Measurements from ENCODE around the gene FURIN.

FURIN gene

DNA sequence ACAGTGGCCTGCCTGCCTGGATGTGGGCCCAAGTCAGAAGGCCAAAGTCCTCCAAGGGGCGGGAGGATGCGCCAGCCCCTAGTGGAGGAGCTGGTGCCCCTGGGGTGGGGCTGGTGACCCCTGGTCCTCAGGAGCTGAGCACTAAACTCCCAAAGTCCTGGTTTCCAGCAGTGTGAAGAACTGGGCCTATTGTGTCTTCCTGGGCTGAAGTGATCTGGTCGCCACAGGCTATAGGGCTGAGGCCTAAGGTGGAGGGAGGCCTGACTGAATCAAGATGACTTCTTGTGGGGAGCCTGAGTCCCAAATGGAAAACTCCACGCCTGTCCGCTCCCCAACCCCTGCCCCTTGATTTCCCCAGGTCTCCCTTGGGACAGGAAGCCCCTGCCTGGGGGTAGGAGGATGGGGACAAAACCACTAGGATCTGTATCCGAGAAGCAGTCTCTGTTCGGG lies 15.2 kb downstream of the FURIN start:
- Histone ChIP-seq H3K9me3 (replicated peaks; ENCODE audit: insufficient read depth, low read length) (no peaks in the 10 kb centered on the region), H3K9me2 (replicated peaks; ENCODE audit: insufficient read depth, low read length) (no peaks in the 10 kb centered on the region), H3K27me3 (replicated peaks; ENCODE audit: insufficient read depth, low read length) (peaks cover 7% of the 10 kb centered on the region; the same call in 1 of the 2 replicates), H3K27ac (ENCODE audit: low read length) (no peak overlapping the region), H4K20me1 (ENCODE audit: insufficient read depth, low read length) (no peaks in the 10 kb centered on the region), H3F3A (ENCODE audit: insufficient read depth, low read length) (no peaks in the 10 kb centered on the region; the same call in 1 of the 2 replicates), H3K9ac (ENCODE audit: low read length) (no peak overlapping the region), H3K4me3 (ENCODE audit: low read length) (no peak overlapping the region), H3K4me1 (ENCODE audit: low read length) (no peaks in the 10 kb centered on the region), H3K79me2 (ENCODE audit: low read length) (no peaks in the 10 kb centered on the region), H3K36me3 (replicated peaks; ENCODE audit: insufficient read depth, low read length) (no peaks in the 10 kb centered on the region), H2AFZ (ENCODE audit: low read length) (no peak overlapping the region), H3K4me2 (ENCODE audit: low read depth, low read length) (no peak overlapping the region)
- no peak for DNase-seq
- TF ChIP-seq EZH2 (optimal IDR thresholded peaks at IDR 0.05; ENCODE audit: low read depth, low read length): no peak
- TF ChIP-seq EZH2phosphoT487 (IDR thresholded peaks at IDR 0.05; ENCODE audit: low read length): no peak
- TF ChIP-seq, protein P1, sequence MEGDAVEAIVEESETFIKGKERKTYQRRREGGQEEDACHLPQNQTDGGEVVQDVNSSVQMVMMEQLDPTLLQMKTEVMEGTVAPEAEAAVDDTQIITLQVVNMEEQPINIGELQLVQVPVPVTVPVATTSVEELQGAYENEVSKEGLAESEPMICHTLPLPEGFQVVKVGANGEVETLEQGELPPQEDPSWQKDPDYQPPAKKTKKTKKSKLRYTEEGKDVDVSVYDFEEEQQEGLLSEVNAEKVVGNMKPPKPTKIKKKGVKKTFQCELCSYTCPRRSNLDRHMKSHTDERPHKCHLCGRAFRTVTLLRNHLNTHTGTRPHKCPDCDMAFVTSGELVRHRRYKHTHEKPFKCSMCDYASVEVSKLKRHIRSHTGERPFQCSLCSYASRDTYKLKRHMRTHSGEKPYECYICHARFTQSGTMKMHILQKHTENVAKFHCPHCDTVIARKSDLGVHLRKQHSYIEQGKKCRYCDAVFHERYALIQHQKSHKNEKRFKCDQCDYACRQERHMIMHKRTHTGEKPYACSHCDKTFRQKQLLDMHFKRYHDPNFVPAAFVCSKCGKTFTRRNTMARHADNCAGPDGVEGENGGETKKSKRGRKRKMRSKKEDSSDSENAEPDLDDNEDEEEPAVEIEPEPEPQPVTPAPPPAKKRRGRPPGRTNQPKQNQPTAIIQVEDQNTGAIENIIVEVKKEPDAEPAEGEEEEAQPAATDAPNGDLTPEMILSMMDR (IDR thresholded peaks at IDR 0.05; ENCODE audit: low read length): no peak

DNA sequence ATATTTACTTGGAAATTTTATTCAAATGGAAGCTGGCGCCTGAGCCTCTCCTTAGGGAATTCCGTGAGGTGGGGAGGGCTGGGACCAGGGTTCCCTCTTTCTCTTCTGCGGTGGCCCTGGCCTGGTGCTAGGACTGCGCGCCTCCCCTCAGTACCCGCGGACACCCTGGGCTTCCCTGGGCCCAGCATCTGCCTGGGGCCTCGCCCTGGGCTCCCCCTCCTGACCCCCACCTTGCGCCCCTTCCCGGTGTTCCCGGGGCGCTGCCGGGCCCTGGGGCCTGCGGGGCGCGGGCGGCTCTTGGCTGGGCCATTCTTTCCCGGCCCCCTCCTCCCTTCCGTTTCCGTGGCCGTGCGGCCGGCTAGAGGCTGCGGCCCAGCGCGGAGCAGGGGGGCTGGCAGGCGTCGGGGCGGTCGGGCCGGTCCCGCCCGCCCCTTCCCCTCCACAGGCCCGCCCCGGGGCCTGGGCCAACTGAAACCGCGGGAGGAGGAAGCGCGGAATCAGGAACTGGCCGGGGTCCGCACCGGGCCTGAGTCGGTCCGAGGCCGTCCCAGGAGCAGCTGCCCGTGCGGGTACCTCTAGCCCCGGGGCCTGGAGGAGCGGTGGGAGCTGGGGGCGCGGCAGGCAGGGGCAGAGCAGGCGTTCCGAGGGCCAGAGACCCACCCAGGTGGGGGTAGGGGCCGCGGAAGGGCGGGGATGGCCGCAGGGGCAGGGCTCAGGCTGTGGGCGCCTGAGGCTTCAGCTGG lies 15.8 kb downstream of the FURIN start, which contains the start of gene FES:
TSS of gene FES (plus strand) at position 529 of the 743 bp plus-strand sequence. CDS start 542 bp downstream, outside the sequence.
- Histone ChIP-seq H3K9ac (ENCODE audit: low read length) (no peak within 1 kb of the TSS), H3K27ac (ENCODE audit: low read length) (no peak within 1 kb of the TSS), H2AFZ (ENCODE audit: low read length) (no peak within 1 kb of the TSS), H4K20me1 (ENCODE audit: insufficient read depth, low read length) (no peaks in the 10 kb centered on the region), H3F3A (ENCODE audit: insufficient read depth, low read length) (no peaks in the 10 kb centered on the region; the same call in 1 of the 2 replicates), H3K79me2 (ENCODE audit: low read length) (no peaks in the 10 kb centered on the region), H3K4me3 (ENCODE audit: low read length) (no peak within 1 kb of the TSS), H3K9me3 (replicated peaks; ENCODE audit: insufficient read depth, low read length) (no peaks in the 10 kb centered on the region), H3K27me3 (replicated peaks; ENCODE audit: insufficient read depth, low read length) (peaks cover 7% of the 10 kb centered on the region; the same call in 1 of the 2 replicates), H3K36me3 (replicated peaks; ENCODE audit: insufficient read depth, low read length) (no peaks in the 10 kb centered on the region), H3K4me2 (ENCODE audit: low read depth, low read length) (no peak within 1 kb of the TSS), H3K4me1 (ENCODE audit: low read length) (no peaks in the 10 kb centered on the region), H3K9me2 (replicated peaks; ENCODE audit: insufficient read depth, low read length) (no peaks in the 10 kb centered on the region)
- TF ChIP-seq EZH2phosphoT487 (IDR thresholded peaks at IDR 0.05; ENCODE audit: low read length) (no peak), EZH2 (optimal IDR thresholded peaks at IDR 0.05; ENCODE audit: low read depth, low read length) (no peak)
- TF ChIP-seq, protein P1 (IDR thresholded peaks at IDR 0.05; ENCODE audit: low read length): no peak
- no peak for DNase-seq

DNA sequence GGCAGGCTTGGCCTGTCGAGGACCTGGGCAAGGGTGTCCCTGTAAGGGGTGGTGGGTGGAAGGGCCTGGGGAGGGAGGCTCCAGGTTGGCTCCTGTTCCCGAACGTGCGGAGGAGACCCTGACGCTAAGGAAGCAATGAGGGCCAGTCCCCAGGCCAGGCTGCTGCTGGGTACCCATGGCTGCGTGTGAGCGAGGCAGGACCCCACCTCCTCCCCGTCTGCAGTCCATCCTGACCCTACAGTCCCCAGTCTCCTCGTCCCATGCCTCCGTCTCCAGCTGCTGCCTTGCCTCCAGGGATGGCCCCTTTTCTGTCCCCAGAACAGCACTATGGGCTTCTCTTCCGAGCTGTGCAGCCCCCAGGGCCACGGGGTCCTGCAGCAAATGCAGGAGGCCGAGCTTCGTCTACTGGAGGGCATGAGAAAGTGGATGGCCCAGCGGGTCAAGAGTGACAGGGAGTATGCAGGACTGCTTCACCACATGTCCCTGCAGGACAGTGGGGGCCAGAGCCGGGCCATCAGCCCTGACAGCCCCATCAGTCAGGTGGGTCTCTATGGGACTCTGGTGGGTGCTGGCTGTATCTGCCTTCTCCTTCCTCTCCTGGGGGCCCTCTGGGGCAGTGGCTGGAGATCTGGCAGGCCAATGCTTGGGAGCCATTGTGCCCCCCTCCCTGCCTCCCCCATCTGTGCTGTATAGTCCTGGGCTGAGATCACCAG lies 16.5 kb downstream of the FURIN start:
- H3K4me2 ChIP-seq (ENCODE audit: low read depth, low read length): no peak overlapping the region

More for the DNA sequence above, 16.5 kb downstream of the FURIN start:
- Histone ChIP-seq H3K4me1 (ENCODE audit: low read length) (no peaks in the 10 kb centered on the region), H2AFZ (ENCODE audit: low read length) (no peak overlapping the region), H3K9ac (ENCODE audit: low read length) (no peak overlapping the region), H3F3A (ENCODE audit: insufficient read depth, low read length) (no peaks in the 10 kb centered on the region; the same call in 1 of the 2 replicates), H3K9me2 (replicated peaks; ENCODE audit: insufficient read depth, low read length) (no peaks in the 10 kb centered on the region), H3K36me3 (replicated peaks; ENCODE audit: insufficient read depth, low read length) (no peaks in the 10 kb centered on the region), H3K79me2 (ENCODE audit: low read length) (no peaks in the 10 kb centered on the region), H3K4me3 (ENCODE audit: low read length) (no peak overlapping the region), H3K27ac (ENCODE audit: low read length) (no peak overlapping the region), H3K9me3 (replicated peaks; ENCODE audit: insufficient read depth, low read length) (no peaks in the 10 kb centered on the region), H3K27me3 (replicated peaks; ENCODE audit: insufficient read depth, low read length) (peaks cover 7% of the 10 kb centered on the region; the same call in 1 of the 2 replicates), H4K20me1 (ENCODE audit: insufficient read depth, low read length) (no peaks in the 10 kb centered on the region)
- no peak for DNase-seq
- TF ChIP-seq, protein P1 (IDR thresholded peaks at IDR 0.05; ENCODE audit: low read length): no peak
- no peak for TF ChIP-seq EZH2phosphoT487 (IDR thresholded peaks at IDR 0.05; ENCODE audit: low read length)
- TF ChIP-seq EZH2 (optimal IDR thresholded peaks at IDR 0.05; ENCODE audit: low read depth, low read length): no peak

Measured in MM.1S (cell line).